Neutrophil (primary cell): ENCODE data around the gene CRAT.

Experiments used
- H3K27ac ChIP-seq: fragments of 200-600 bp; sonication (generic); 2 replicates; pipeline ENCODE4 v1.5.1; 2016; ENCODE audit warnings: mild to moderate bottlenecking, moderate library complexity
- H3K27me3 ChIP-seq: fragments of 200-600 bp; sonication (generic); 2 replicates; pipeline ENCODE4 v1.6.0; 2016; ENCODE audit warnings: mild to moderate bottlenecking
- H3K36me3 ChIP-seq: fragments of 200-600 bp; sonication (generic); 2 replicates; pipeline ENCODE4 v1.5.1; 2017
- H3K4me1 ChIP-seq, 2 experiments: fragments of 200-600 bp in 1 of 2; sonication (generic) in 1 of 2; 1 replicate in 1 of 2; 2 replicates in 1 of 2; pipeline versions ENCODE4 v1.5.1 to v1.6.1; 2013 to 2016; ENCODE audit warnings: low read depth in 1 of 2, low read length in 1 of 2, mild to moderate bottlenecking in 1 of 2, moderate library complexity in 1 of 2; ENCODE audit not compliant: control insufficient read depth in 1 of 2, insufficient read depth in 1 of 2
- H3K4me3 ChIP-seq, 2 experiments: fragments of 200-600 bp in 1 of 2; sonication (generic) in 1 of 2; 1 replicate in 1 of 2; 2 replicates in 1 of 2; pipeline ENCODE4 v1.5.1; 2013 to 2016; ENCODE audit warnings: low read depth in 1 of 2, low read length in 1 of 2, mild to moderate bottlenecking in 1 of 2, moderate library complexity in 1 of 2
- H3K9me3 ChIP-seq: fragments of 200-600 bp; sonication (generic); 2 replicates; pipeline ENCODE4 v1.5.1; 2016
- TF ChIP-seq, protein P1 (sequence below): fragments of 200-600 bp; sonication (generic); IDR thresholded peaks from 2 replicates; pipeline ENCODE4 v1.5.1; 2016; ENCODE audit warnings: antibody characterized with exemption

The CRAT gene

DNA sequence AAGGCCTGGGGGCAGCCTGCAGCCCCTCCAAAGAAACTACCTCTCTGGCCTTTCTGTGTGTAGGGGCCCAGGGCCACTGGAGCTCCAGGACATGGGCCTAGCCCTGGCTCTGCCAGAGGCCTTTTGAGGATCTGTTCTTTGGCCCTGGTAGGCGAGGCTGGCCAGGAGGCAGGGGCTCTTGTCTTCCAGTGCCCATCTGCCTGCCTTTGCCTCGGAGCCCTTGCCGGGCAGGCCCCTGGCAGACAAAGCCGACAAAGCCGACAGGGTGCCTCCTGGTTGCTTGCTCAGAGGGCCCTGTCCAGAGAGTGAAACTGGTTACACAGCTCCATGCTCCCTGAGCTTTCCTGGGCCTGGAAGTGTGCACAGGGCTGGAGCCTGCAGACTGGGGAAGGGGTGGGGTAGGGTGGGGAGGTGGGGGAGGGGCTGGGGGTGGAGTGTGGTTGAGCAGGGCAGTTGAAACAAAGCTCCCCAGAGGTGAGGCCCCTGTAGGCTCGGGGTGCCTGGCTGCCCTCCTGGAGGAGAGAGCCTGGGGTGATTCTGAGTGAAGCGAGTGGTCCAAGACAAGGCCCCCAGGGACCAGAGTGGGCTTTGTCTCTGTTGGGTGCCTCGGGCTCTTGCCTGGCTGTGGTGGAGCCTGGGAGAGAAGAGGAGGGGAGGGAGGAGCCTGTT lies 29.9 kb upstream of the CRAT start:
- Histone ChIP-seq H3K4me3 (no peak overlapping the region), H3K27ac (peak overlapping the region; percentile 68), H3K27me3 (no peaks in the 10 kb centered on the region), H3K9me3 (no peaks in the 10 kb centered on the region), H3K4me1 (peaks cover 26 to 28% of the 10 kb centered on the region in 2 experiments), H3K36me3 (peaks cover 45% of the 10 kb centered on the region)
- TF ChIP-seq, protein P1, sequence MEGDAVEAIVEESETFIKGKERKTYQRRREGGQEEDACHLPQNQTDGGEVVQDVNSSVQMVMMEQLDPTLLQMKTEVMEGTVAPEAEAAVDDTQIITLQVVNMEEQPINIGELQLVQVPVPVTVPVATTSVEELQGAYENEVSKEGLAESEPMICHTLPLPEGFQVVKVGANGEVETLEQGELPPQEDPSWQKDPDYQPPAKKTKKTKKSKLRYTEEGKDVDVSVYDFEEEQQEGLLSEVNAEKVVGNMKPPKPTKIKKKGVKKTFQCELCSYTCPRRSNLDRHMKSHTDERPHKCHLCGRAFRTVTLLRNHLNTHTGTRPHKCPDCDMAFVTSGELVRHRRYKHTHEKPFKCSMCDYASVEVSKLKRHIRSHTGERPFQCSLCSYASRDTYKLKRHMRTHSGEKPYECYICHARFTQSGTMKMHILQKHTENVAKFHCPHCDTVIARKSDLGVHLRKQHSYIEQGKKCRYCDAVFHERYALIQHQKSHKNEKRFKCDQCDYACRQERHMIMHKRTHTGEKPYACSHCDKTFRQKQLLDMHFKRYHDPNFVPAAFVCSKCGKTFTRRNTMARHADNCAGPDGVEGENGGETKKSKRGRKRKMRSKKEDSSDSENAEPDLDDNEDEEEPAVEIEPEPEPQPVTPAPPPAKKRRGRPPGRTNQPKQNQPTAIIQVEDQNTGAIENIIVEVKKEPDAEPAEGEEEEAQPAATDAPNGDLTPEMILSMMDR, result no peak

DNA sequence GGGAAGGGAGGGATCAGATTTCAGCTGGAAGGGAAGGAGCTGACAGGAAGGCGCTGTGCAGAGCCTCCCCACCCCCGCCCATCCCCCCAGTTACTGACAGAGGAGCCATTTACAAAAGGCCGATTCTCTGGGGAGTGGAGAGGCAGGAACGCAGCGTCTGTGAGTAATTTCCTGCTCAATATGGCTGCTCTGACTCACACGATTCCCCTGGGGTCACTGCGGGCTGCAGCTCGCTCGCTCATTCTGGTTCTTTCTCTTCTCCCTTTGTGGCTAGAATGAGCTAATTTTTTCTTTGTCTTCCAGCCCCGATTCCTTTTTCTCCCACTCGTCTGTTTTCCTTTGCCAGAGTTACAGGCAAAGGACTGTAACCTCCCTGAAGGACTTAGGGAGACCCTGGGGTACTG lies 29.4 kb upstream of the CRAT start:
- no peaks in the 10 kb centered on the region for H3K9me3 ChIP-seq
- H3K36me3 ChIP-seq, result peaks cover 47% of the 10 kb centered on the region
- H3K27me3 ChIP-seq, result no peaks in the 10 kb centered on the region
- H3K27ac ChIP-seq, result peak overlapping the region; percentile 68
- H3K4me1 ChIP-seq, result peaks cover 26 to 28% of the 10 kb centered on the region in 2 experiments
- H3K4me3 ChIP-seq, result peak overlapping the region; percentile 14 to 19
- TF ChIP-seq, protein P1, result no peak

DNA sequence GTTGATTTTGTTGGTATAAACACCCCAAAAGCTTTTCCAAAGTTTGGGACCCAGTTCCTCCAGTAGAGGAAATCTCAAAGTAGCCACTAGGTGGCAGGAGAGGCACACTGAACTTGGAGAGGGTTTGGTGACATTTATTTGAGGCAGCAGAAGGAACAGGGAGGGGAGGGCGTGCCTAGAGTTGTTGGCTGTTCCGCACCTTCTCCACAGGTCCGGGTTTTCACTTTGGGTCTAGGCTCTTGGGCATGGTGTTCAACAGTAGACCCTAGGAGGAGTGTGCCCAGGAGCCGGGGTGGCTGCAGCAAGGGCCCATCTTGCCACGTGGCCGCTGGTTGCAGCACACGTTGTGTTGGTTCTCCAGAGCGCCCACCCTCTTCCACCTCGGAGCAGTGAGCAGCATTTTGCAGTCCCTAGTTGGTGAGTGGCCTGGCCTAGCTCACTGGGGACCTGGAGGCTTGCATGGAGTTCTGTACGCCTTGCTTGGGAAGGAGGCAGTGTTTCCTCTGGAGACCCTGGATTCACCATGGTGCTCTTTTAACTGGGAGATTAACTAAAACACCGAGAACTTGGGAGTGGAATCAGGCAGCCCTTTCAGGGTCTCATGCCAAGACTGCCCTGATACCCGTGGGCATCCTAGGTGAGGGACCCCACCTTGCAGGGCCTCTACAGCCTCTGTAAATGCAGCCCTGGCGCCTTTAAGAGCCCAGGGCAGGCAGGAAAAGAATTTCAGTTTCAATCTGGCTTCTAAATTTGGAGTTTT lies 28.8 kb upstream of the CRAT start:
- Histone ChIP-seq H3K27ac (peak overlapping the region; percentile 68), H3K27me3 (no peaks in the 10 kb centered on the region), H3K36me3 (peaks cover 53% of the 10 kb centered on the region), H3K4me3 (peak overlapping the region; percentile 14 to 19), H3K4me1 (peaks cover 26 to 28% of the 10 kb centered on the region in 2 experiments), H3K9me3 (no peaks in the 10 kb centered on the region)
- TF ChIP-seq, protein P1, result peak; percentile 88

DNA sequence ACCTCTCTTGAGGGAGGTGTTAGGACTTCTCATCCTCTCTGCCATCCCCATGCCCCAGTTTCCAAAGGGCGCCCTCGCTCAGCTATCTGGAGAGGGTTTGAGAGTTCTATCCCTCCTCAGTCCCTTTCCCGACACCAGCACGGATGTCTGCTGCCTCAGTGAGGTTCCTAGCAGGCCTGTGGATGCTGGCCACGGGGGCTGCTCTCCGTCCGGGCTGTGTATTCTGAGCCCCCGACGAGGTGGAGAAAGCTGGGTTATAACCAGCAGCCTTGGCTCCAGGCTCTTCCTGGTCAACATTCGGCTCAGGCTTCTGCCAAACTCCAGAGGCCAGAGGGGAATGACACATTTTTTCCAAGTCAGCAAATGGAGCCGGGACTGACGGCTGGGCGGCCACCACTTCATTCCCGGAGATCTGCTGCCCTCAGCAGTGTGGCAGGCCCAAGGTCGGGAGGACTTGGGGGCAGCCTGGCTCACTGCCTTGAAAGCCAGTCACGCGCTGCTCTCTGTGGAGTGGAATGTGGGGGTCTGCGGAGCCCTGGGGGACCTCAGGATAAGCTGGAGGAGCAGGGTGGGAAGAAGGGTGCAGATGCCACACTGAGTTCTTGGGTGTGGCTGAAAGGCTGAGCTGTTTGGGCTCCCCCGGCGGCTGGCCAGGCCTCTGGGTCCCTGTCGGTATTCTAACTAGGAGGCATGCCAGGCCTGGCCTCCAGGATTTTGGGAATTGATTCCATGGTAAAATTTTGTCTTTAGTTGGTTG lies 28.1 kb upstream of the CRAT start:
- TF ChIP-seq, protein P1, result no peak
- no peak overlapping the region for H3K4me3 ChIP-seq
- no peak overlapping the region for H3K27ac ChIP-seq
- peaks cover 26 to 28% of the 10 kb centered on the region in 2 experiments for H3K4me1 ChIP-seq
- no peaks in the 10 kb centered on the region for H3K27me3 ChIP-seq
- H3K36me3 ChIP-seq, result peaks cover 51% of the 10 kb centered on the region
- H3K9me3 ChIP-seq, result no peaks in the 10 kb centered on the region

DNA sequence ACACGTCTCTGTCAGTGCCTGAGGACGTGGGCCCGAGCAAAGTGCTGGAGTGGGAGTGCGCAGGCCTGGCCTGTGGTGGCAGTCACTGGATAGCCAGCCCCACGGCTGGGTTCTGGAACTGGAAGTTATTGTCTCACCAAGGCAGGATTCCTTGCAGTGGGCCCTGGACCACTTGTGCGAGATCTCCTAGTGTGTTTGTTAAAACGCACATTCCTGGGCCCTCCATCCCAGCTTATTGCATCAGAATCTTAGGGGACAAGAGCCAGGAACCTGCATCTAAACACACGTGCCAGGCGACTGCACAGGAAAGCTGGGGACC lies 27.5 kb upstream of the CRAT start:
- peaks cover 26 to 28% of the 10 kb centered on the region in 2 experiments for H3K4me1 ChIP-seq
- H3K9me3 ChIP-seq, result no peaks in the 10 kb centered on the region
- no peaks in the 10 kb centered on the region for H3K27me3 ChIP-seq
- H3K27ac ChIP-seq, result no peak overlapping the region
- H3K4me3 ChIP-seq, result no peak overlapping the region
- TF ChIP-seq, protein P1, result no peak
- H3K36me3 ChIP-seq, result peaks cover 54% of the 10 kb centered on the region
